ENCODE data around the gene SMIM17.

- TF ChIP-seq CEBPB (IDR thresholded peaks at IDR 0.05; ENCODE audit: low read depth): no peak
- no peak for TF ChIP-seq ELF1 (IDR thresholded peaks at IDR 0.05; ENCODE audit: borderline replicate concordance, low read depth)
- TF ChIP-seq POLR2A (IDR thresholded peaks at IDR 0.05; ENCODE audit: borderline replicate concordance, extremely low read depth, insufficient read depth, insufficient read length): no peak
- no peak for TF ChIP-seq POLR2AphosphoS5 (IDR thresholded peaks at IDR 0.05; ENCODE audit: low read depth, low read length)
- no peak for TF ChIP-seq CTCF (IDR thresholded peaks at IDR 0.05 in 2 of 3, conservative IDR thresholded peaks at IDR 0.05 in 1 of 3; ENCODE audit: borderline replicate concordance in 1 of 3, insufficient read depth in 1 of 3, low read depth in 2 of 3, low read length in 2 of 3)
- no peak for TF ChIP-seq ZNF274 (IDR thresholded peaks at IDR 0.05; ENCODE audit: low read depth, low read length)
- no peak for TF ChIP-seq REST (IDR thresholded peaks at IDR 0.05; ENCODE audit: low read depth)
- no peak for TF ChIP-seq SRF (IDR thresholded peaks at IDR 0.05; ENCODE audit: low read depth)
- TF ChIP-seq MAX (IDR thresholded peaks at IDR 0.05): no peak
Measured at GRCh38 chr19:56701895-56702294, 58.9 kb downstream of the SMIM17 start.

Data from HCT116 (cell line).